Epithelial cell of prostate (primary cell): ENCODE results near the gene KRTAP10-1.

ENCODE experiments used
- DNase-seq: peaks from one replicate; pipeline ENCODE4 v3.0.0-alpha.2; 2011; ENCODE audit warnings: low read depth, low spot score
- H3K27ac ChIP-seq: fragments of 450-650 bp; 2 replicates; pipeline ENCODE4 v1.5.1; 2017; ENCODE audit warnings: mild to moderate bottlenecking

Gene KRTAP10-1

DNA sequence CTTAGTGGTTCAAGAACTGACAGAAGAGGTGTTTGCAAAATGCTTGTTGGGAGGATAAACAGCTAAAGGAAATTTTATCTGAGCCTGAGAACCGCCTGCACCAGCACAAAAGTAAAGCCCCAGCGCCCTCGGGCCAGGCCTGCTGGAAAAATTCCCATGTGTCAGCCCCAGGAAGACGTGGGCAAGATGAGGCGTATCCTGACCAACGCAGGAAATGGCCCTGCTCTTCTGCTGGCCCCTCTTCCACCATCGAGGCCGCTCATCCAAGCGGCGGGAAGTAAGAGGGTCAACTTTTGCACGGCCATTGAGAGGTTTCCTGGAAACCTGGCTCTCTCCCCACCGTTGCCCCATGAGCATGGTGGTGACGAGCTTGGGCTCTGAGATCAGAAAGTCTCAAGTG lies 45.0 kb downstream of the KRTAP10-1 start:
- DNase-seq, result no peak
- H3K27ac ChIP-seq, result no peak overlapping the region

GRCh38 chr21:44494418-44494817 lies 45.6 kb downstream of the KRTAP10-1 start:
- no peak overlapping the region for H3K27ac ChIP-seq
- DNase-seq, result no peak

GRCh38 chr21:44492567-44493385 lies 47.2 kb downstream of the KRTAP10-1 start:
- DNase-seq, result no peak
- no peak overlapping the region for H3K27ac ChIP-seq

DNA sequence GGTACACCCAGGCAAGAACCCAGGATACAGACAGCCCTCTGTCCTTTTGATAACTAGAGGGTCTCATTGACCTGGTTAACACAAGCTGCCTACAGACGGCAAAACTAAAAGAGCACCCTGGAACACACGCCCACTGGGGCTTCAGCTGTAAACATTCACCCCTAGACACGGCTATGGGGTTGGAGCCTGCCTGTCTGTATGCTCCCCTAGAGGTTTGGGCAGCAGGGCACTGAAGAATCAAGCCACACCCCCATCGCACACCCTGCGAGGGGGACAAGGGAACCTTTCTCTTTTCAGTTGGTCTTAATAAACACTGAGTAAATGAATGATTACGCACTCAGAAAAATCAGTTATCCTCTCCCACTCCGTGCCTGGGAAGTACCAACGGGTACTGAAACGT lies 49.2 kb downstream of the KRTAP10-1 start:
- H3K27ac ChIP-seq, result no peak overlapping the region
- DNase-seq, result no peak

DNA sequence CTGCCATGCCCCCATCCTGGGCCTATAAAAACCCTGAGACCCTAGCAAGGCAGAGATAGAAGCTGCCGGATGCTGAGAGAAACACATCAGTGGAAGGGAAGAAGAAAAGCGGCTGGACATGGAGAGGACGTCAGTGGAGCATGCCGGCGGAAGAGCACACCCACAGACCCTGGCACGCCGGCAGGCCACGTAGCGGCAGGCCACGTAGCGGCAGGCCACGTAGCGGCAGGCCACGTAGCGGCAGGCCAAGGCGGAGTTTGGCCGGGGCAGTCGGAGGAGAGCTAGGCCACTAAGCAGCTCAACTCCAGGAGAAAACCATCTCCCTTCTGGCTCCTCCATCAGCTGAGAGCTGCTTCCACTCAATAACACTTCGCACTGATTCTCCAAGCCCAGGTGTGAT lies 49.6 kb downstream of the KRTAP10-1 start:
- no peak overlapping the region for H3K27ac ChIP-seq
- no peak for DNase-seq

DNA sequence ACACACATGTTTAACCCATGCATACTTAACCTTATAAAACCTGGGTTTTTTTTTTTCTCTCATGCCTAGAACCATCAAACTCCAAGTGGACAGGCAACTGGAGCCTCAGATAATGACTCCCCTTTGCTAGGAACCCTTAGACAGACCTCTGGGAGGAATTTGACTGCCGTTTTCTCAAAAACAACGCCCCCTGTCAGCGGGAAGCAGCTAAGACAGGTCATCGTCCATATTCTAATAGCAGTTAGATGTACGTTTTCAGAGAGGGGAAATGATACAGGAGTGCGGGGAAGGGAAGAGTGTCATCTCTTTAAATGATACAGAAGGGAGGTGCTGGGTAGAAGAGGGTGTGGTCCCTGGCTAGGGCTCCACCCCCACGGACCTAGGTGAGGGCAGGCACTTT lies 50.0 kb downstream of the KRTAP10-1 start:
- no peak overlapping the region for H3K27ac ChIP-seq

More for the DNA sequence above, 50.0 kb downstream of the KRTAP10-1 start:
- DNase-seq, result no peak
